Activated CD8-positive, alpha-beta T cell treated with anti-CD3 and anti-CD28 coated beads for 36 hours (primary cell): ENCODE results near the gene ROBO3. TPM values are rescaled to one million over a fixed set of nuclear protein-coding genes. Genes with fewer than 3 reads are reported as not detected.
A peak's percentile ranks its signal among the peaks of the same experiment; 100 is the strongest.

Experiments used
- ATAC-seq: fragments of 200-7000 bp; cut with Tn5 transposase; one replicate; pipeline ENCODE4 v1.10.0; 2021; ENCODE audit warnings: mild to moderate bottlenecking, moderate library complexity
- CTCF ChIA-PET: fragments of 350-600 bp; sonication (Branson Sonifier 250); formaldehyde crosslinking; loops from one replicate; lab custom pipeline; 2021; ENCODE audit warnings: antibody characterized with exemption; lab: Charles Lee
- POLR2A ChIA-PET: fragments of 350-600 bp; sonication (Branson Sonifier 250); formaldehyde crosslinking; loops from one replicate; lab custom pipeline; 2021; ENCODE audit warnings: antibody characterized with exemption; lab: Charles Lee
- DNase-seq: peaks from one replicate; pipeline ENCODE4 v3.0.0-alpha.2; 2020
- H3K27ac Mint-ChIP-seq: one replicate; pipeline ENCODE4 v1.8.0; 2021; ENCODE audit warnings: mild to moderate bottlenecking, mixed read lengths
- H3K27me3 Mint-ChIP-seq: one replicate; pipeline ENCODE4 v1.8.0; 2021; ENCODE audit warnings: mixed read lengths
- H3K36me3 Mint-ChIP-seq: one replicate; pipeline ENCODE4 v1.8.0; 2021; ENCODE audit warnings: low read depth, mixed read lengths
- H3K4me1 Mint-ChIP-seq: one replicate; pipeline ENCODE4 v1.8.0; 2021; ENCODE audit warnings: low read depth, mixed read lengths
- H3K4me3 Mint-ChIP-seq: one replicate; pipeline ENCODE4 v1.8.0; 2021; ENCODE audit warnings: mild to moderate bottlenecking, moderate library complexity, mixed read lengths
- H3K9me3 Mint-ChIP-seq: one replicate; pipeline ENCODE4 v1.8.0; 2021; ENCODE audit warnings: mixed read lengths
- intact Hi-C: fragments of 100-400 bp; cut with micrococcal nuclease; formaldehyde crosslinking; loops from one replicate; pipeline ENCODE4 v1.10.0; 2022
- total RNA-seq, 2 experiments: library from RNA; stranded (reverse); gene quantifications; one replicate each; pipeline ENCODE4 v1.2.3, GENCODE V29; 2021
- TF ChIP-seq, protein P1 (sequence below): fragments of 200-600 bp; IDR thresholded peaks from one replicate; pipeline ENCODE4 v1.8.0; 2022; ENCODE audit warnings: antibody characterized with exemption, mild to moderate bottlenecking

Gene ROBO3
- total RNA-seq, 2 experiments from 2014 or later: 17.6 to 18.4 TPM

DNA sequence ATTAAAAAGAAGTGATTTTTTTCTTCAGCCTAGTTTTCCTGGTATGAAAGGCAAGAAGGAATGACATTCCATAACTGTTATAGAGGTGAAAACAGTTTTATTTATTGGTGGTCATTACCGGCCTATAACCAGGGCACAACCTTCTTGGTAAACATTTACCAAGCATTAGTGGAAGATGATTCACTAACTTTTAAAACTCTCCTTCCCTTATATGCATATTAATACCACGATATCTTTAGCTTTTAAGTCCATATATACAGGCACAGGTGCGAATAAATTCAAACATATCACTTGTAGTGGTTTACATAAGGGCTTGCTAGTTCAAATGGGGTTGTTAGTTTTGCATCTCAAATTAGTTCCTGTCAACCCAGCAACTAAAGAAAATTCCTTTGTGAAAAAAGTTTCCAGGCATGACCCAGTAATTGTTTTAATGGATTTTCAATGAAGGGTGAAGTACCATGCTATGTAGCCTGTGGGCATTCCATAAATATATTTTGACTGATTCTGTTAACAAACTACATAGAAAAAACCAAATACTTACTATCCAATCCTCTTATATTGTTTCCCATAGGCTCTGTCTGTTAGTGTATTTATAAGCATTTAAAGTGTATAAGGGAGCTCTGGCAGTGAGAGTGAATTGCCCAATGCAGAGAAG lies 30.6 kb upstream of the ROBO3 start:
- Mint-ChIP-seq H3K9me3 (no peaks in the 10 kb centered on the region), H3K36me3 (no peaks in the 10 kb centered on the region), H3K27ac (no peak overlapping the region), H3K4me1 (peaks cover 10% of the 10 kb centered on the region), H3K4me3 (no peak overlapping the region), H3K27me3 (peaks cover 26% of the 10 kb centered on the region)
- intact Hi-C loops: loop anchor here (5.0 kb wide), 1 partner anchor 72 kb away; the partner anchor contains the start of gene ESAM
- ATAC-seq (no peak), DNase-seq (no peak)
- TF ChIP-seq, protein P1, sequence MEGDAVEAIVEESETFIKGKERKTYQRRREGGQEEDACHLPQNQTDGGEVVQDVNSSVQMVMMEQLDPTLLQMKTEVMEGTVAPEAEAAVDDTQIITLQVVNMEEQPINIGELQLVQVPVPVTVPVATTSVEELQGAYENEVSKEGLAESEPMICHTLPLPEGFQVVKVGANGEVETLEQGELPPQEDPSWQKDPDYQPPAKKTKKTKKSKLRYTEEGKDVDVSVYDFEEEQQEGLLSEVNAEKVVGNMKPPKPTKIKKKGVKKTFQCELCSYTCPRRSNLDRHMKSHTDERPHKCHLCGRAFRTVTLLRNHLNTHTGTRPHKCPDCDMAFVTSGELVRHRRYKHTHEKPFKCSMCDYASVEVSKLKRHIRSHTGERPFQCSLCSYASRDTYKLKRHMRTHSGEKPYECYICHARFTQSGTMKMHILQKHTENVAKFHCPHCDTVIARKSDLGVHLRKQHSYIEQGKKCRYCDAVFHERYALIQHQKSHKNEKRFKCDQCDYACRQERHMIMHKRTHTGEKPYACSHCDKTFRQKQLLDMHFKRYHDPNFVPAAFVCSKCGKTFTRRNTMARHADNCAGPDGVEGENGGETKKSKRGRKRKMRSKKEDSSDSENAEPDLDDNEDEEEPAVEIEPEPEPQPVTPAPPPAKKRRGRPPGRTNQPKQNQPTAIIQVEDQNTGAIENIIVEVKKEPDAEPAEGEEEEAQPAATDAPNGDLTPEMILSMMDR: no peak
- ChIA-PET CTCF (interaction anchor here (0.6 to 4.9 kb wide), 4 partner anchors 32 to 1258 kb away, joined by 3 to 62 read pairs (median 8); no protein-coding TSS in a partner anchor), POLR2A (no interaction called here)

DNA sequence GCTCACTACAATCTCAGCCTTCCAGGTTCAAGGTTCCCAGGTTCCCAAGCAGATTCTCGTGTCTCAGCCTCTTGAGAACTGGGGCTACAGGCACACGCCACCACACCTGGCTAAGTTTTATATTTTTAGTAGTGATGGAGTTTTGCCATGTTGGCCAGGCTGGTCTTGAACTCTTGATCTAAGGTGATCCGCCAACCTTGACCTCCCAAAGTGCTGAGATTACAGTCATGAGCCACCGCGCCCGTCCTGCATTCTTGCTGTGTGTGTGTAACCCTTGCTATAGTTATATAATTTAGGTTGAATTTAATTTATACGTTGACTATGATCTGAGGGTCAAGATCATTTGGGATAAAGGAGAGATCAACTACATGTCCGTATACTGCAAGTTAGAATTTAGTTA lies 29.3 kb upstream of the ROBO3 start:
- intact Hi-C loops: loop anchor here (2.0 to 5.0 kb wide), 2 partner anchors 31 to 74 kb away; partner anchors contain the start of gene ESAM
- Mint-ChIP-seq H3K27me3 (peaks cover 37% of the 10 kb centered on the region), H3K36me3 (no peaks in the 10 kb centered on the region), H3K9me3 (no peaks in the 10 kb centered on the region), H3K4me1 (peaks cover 15% of the 10 kb centered on the region), H3K27ac (peak overlapping the region; percentile 78), H3K4me3 (peak overlapping the region; percentile 56)
- TF ChIP-seq, protein P1: no peak
- ChIA-PET POLR2A (interaction anchor here (1.1 kb wide), 1 partner anchor 235 kb away, joined by 3 read pairs; no protein-coding TSS in a partner anchor), CTCF (interaction anchor here (0.8 to 4.9 kb wide), 23 partner anchors 9 to 588 kb away, joined by 3 to 62 read pairs (median 6); partner anchors contain the start of genes ESAM, HEPACAM, MSANTD2 and NRGN)
- DNase-seq (no peak), ATAC-seq (no peak)

DNA sequence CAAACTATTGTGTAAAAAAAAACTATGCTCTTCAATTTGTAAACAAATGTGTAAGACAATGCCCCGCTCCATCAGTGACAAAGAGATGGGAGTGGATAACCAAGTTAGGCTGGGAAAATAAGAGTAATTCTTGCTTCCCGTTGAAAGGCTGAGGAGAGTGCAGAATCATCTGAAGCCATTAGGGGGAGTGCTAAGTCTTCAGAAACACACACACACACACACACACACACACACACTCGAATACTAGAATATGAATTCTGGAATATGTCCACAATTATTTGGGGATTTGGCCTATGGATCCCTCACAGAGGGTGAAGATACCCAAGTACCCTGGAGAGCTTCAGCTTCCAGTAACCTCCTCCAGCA lies 27.8 kb upstream of the ROBO3 start:
- CTCF ChIA-PET: interaction anchor here (0.8 to 4.3 kb wide), 36 partner anchors 9 to 586 kb away, joined by 3 to 55 read pairs (median 4); partner anchors contain the start of genes CCDC15, ESAM, HEPACAM and MSANTD2
- Mint-ChIP-seq H3K9me3 (no peaks in the 10 kb centered on the region), H3K27ac (no peak overlapping the region), H3K27me3 (peaks cover 49% of the 10 kb centered on the region), H3K4me3 (no peak overlapping the region), H3K4me1 (peaks cover 15% of the 10 kb centered on the region), H3K36me3 (no peaks in the 10 kb centered on the region)
- DNase-seq: peak; percentile 19
- peak; percentile 69 for ATAC-seq
- intact Hi-C loops: loop anchor here (1.0 to 5.0 kb wide), 4 partner anchors 29 to 168 kb away; partner anchors contain the start of gene ESAM
- POLR2A ChIA-PET: interaction anchor here (0.6 to 1.4 kb wide), 4 partner anchors 22 to 194 kb away, joined by 3 to 5 read pairs (median 4); partner anchors contain the start of gene ROBO3
- TF ChIP-seq, protein P1: peak; percentile 32

DNA sequence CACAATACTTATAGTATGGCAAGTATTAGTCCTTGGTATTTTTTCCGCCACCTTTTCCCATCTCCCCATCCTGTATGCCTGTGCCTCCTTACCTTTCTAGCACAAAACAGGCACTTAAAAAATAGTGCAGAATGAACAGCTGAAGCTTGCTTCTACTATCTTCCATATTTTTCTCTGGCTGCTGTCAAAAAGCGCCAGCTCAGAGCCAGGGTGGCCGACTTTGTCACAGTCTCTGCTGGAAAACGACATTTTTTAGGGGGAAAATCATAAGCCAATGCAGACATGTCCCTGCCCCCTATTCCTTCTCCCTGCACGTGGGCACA lies 26.5 kb upstream of the ROBO3 start:
- ATAC-seq: no peak
- H3K27ac Mint-ChIP-seq: no peak overlapping the region
- intact Hi-C loops: loop anchor here (5.0 kb wide), 1 partner anchor 76 kb away; the partner anchor contains the start of gene ESAM
- no peaks in the 10 kb centered on the region for H3K9me3 Mint-ChIP-seq
- ChIA-PET POLR2A (interaction anchor here (0.6 kb wide), 1 partner anchor 35 kb away, joined by 3 read pairs; no protein-coding TSS in a partner anchor), CTCF (interaction anchor here (1.1 to 4.3 kb wide), 18 partner anchors 8 to 590 kb away, joined by 3 to 40 read pairs (median 10); partner anchors contain the start of genes ESAM and ROBO3)
- H3K36me3 Mint-ChIP-seq: no peaks in the 10 kb centered on the region
- H3K27me3 Mint-ChIP-seq: peaks cover 51% of the 10 kb centered on the region
- peaks cover 15% of the 10 kb centered on the region for H3K4me1 Mint-ChIP-seq
- no peak overlapping the region for H3K4me3 Mint-ChIP-seq
- DNase-seq: no peak
- TF ChIP-seq, protein P1: no peak
